Heart right ventricle (tissue), 16 donors: Measurements from ENCODE around the gene MBNL1. TPM values are rescaled to one million over a fixed set of nuclear protein-coding genes. Genes with fewer than 3 reads are reported as not detected.
A peak's percentile ranks its signal among the peaks of the same experiment; 100 is the strongest.

Experiments used
- ATAC-seq, 8 donors: fragments of 200-7000 bp; cut with Tn5 transposase; one replicate each; pipeline ENCODE4 v1.9.1; 2020; ENCODE audit warnings: mild to moderate bottlenecking in 8 of 8, moderate library complexity in 8 of 8, moderate number of reproducible peaks in 1 of 8
- DNase-seq, 2 donors: peaks; one replicate each; pipeline ENCODE4 v3.0.0-alpha.2; 2020
- H3K27ac ChIP-seq, 10 donors: fragments of 200-600 bp; sonication (generic) in 2 of 10; one replicate each; pipeline versions ENCODE4 v1.5.0 to v1.8.0; 2020 to 2022; ENCODE audit warnings: mild to moderate bottlenecking in 3 of 10
- H3K27me3 ChIP-seq, 7 donors: fragments of 200-600 bp; one replicate each; pipeline ENCODE4 v1.8.0; 2021 to 2022; ENCODE audit warnings: mild to moderate bottlenecking in 2 of 7
- H3K36me3 ChIP-seq, 9 donors: fragments of 200-600 bp; sonication (generic) in 1 of 9; one replicate each; pipeline versions ENCODE4 v1.5.0 to v1.8.0; 2020 to 2022; ENCODE audit warnings: mild to moderate bottlenecking in 2 of 9
- H3K4me1 ChIP-seq, 9 donors: fragments of 200-600 bp; sonication (generic) in 1 of 9; one replicate each; pipeline versions ENCODE4 v1.5.0 to v1.8.0; 2020 to 2022; ENCODE audit warnings: mild to moderate bottlenecking in 4 of 9
- H3K4me3 ChIP-seq, 10 donors: fragments of 200-600 bp; sonication (generic) in 2 of 10; one replicate each; pipeline versions ENCODE4 v1.5.0 to v1.8.0; 2020 to 2022; ENCODE audit warnings: mild to moderate bottlenecking in 7 of 10, moderate library complexity in 2 of 10
- H3K9me3 ChIP-seq, 11 donors: fragments of 200-600 bp in 10 of 11; sonication (generic) in 2 of 11; one replicate each; pipeline versions ENCODE4 v1.5.0 to v1.8.0; 2013 to 2022; ENCODE audit warnings: mild to moderate bottlenecking in 2 of 11, control low read depth in 1 of 11, moderate library complexity in 1 of 11
- CTCF ChIP-seq, 9 donors: fragments of 200-600 bp; sonication (generic) in 2 of 9; IDR thresholded peaks; one replicate each; pipeline versions ENCODE4 v1.5.0 to v1.8.0; 2021 to 2022; ENCODE audit warnings: antibody characterized with exemption in 9 of 9, mild to moderate bottlenecking in 5 of 9, moderate library complexity in 1 of 9
- WGBS, 2 donors: extraction: QIAGEN DNeasy Blood & Tissue Kit; methylation state at CpG; one replicate each; pipeline ENCODE4 v1.1.7; 2013; ENCODE audit warnings: inconsistent platforms in 1 of 2; 5-methylcytosine and 5-hydroxymethylcytosine counted together
- intact Hi-C, 10 donors: fragments of 100-400 bp; cut with DNase I; formaldehyde crosslinking; loops; one replicate each; pipeline versions ENCODE4 v1.11.1 to v1.14.2; 2022
- polyA plus RNA-seq, 2 donors: library from polyadenylated mRNA; stranded (reverse); fragments of 200-250 nt; gene quantifications; one replicate each; pipeline ENCODE4 v1.2.3, GENCODE V29; 2013
- total RNA-seq, 10 donors: library from RNA; stranded (reverse); fragmentation: NEBNext Ultra II Directional in 3 of 10; extraction: Animal tissue kit (Norgen Biotek cat#: 25700) in 3 of 10; gene quantifications; one replicate each; pipeline versions ENCODE4 v1.2.1 to v1.2.4, GENCODE V29; 2021 to 2023
- donor health status: Arrhythmogenic right ventricular cardiomyopathy.
- donor health status: ischemic (EF 13 %, LVEDD 7.1; RV severe dilation, severe dysfunction).
- donor health status: healthy with polysubstance abuse.
- donor health status: DM: no; HTN: yes; CAD: no.
- donor health status: DM: no; HTN: no; CAD: no.
- donor health status: ischemic (EF 25% LVEDD 6.9; RV normal size, moderate dysfunction).
- donor health status: ischemic (EF 25% LVEDD 5.7; RV mildly dilated, moderate dysfunction).
- donor health status: healthy.
- donor health status: DM: yes; HTN: yes; CAD: no.
- donor health status: Ischemic cardiomyopathy.
- donor health status: ischemic (EF 35%, LVEDD 5.7; RV mildly dilated, moderate dysfunction).
- donor health status: nonischemic (EF 11% LVEDD 7.7; RV severe dilation, severe dysfunction).
- donor health status: DM: yes; HTN: yes; CAD: no.
- donor health status: PGD.
- donor health status: ischemic (EF 29% LVEDD 5.4; RV normal size, mild dysfunction).
- donor health status: nonischemic (EF 23%, LVEDD 6.1; RV moderate dilation, normal function).

The MBNL1 gene
- total and polyA plus RNA-seq, 12 donors, result 33.1 to 236 (median 189) TPM

- Histone ChIP-seq H3K27ac (peak overlapping the region in 2 of 10 donors; percentile 21 to 39), H3K4me3 (no peak overlapping the region), H3K27me3 (no peaks in the 10 kb centered on the region), H3K36me3 (peaks cover 0 to 14% (median 0%) of the 10 kb centered on the region in 9 donors), H3K4me1 (peaks cover 0 to 94% (median 65%) of the 10 kb centered on the region in 9 donors), H3K9me3 (no peaks in the 10 kb centered on the region)
- intact Hi-C loops, result no loop called here
- peak in 7 of 8 donors; percentile 40 to 71 (median 61) for ATAC-seq
- DNase-seq, result no peak
- TF ChIP-seq CTCF (IDR thresholded peaks at IDR 0.05), result no peak
- 55 to 65% methylated on average over 4 of the region's 4 CpGs for WGBS, 2 donors
Measured at GRCh38 chr3:152352554-152352953, 83.8 kb downstream of the MBNL1 start.

GRCh38 chr3:152353578-152353977 is 84.8 kb downstream of the MBNL1 start:
- ATAC-seq, result no peak
- DNase-seq, result no peak
- no peak for TF ChIP-seq CTCF (IDR thresholded peaks at IDR 0.05)

GRCh38 chr3:152355744-152356665 is 87.3 kb downstream of the MBNL1 start:
- DNase-seq, result no peak
- TF ChIP-seq CTCF (IDR thresholded peaks at IDR 0.05), result no peak
- Histone ChIP-seq H3K9me3 (no peaks in the 10 kb centered on the region), H3K27ac (peak overlapping the region in 1 of 10 donors; percentile 5), H3K4me1 (peaks cover 0 to 93% (median 67%) of the 10 kb centered on the region in 9 donors), H3K27me3 (no peaks in the 10 kb centered on the region), H3K36me3 (peaks cover 0 to 6% (median 0%) of the 10 kb centered on the region in 9 donors), H3K4me3 (no peak overlapping the region)
- intact Hi-C loops, result no loop called here
- WGBS, 2 donors, result 81% methylated on average over 10 of the region's 10 CpGs
- ATAC-seq, result peak in 2 of 8 donors; percentile 39 to 58

More at GRCh38 chr3:152353578-152353977, 84.8 kb downstream of the MBNL1 start:
- no peak overlapping the region for H3K4me3 ChIP-seq
- H3K27ac ChIP-seq, result peak overlapping the region in 1 of 10 donors; percentile 27
- H3K36me3 ChIP-seq, result peaks cover 0 to 14% (median 0%) of the 10 kb centered on the region in 9 donors
- H3K9me3 ChIP-seq, result no peaks in the 10 kb centered on the region
- H3K4me1 ChIP-seq, result peaks cover 0 to 94% (median 65%) of the 10 kb centered on the region in 9 donors
- intact Hi-C loops, result no loop called here
- H3K27me3 ChIP-seq, result no peaks in the 10 kb centered on the region

GRCh38 chr3:152356870-152357276 is 88.1 kb downstream of the MBNL1 start:
- peak overlapping the region in 1 of 10 donors; percentile 17 for H3K27ac ChIP-seq
- no peaks in the 10 kb centered on the region for H3K9me3 ChIP-seq
- no peaks in the 10 kb centered on the region for H3K27me3 ChIP-seq
- H3K4me1 ChIP-seq, result peaks cover 0 to 93% (median 67%) of the 10 kb centered on the region in 9 donors
- WGBS, 2 donors, result 89 to 92% methylated on average over 2 of the region's 2 CpGs
- H3K4me3 ChIP-seq, result no peak overlapping the region
- peaks cover 0 to 6% (median 0%) of the 10 kb centered on the region in 9 donors for H3K36me3 ChIP-seq
- DNase-seq (no peak), ATAC-seq (peak in 2 of 8 donors; percentile 30 to 54)
- TF ChIP-seq CTCF (IDR thresholded peaks at IDR 0.05), result no peak
- intact Hi-C loops, result no loop called here
